Neural progenitor cell (in vitro differentiated cells): Measurements from ENCODE around the gene IHH. TPM values are rescaled to one million over a fixed set of nuclear protein-coding genes. Genes with fewer than 3 reads are reported as not detected.

Experiments
- DNase-seq: peaks from one replicate; pipeline ENCODE4 v3.0.0-alpha.2; 2016; ENCODE audit warnings: low spot score
- H2AFZ ChIP-seq: fragments of 200-600 bp; sonication (generic); replicated peaks from 2 replicates; pipeline ENCODE4 v1.6.1; 2016; ENCODE audit warnings: antibody characterized with exemption
- H3F3A ChIP-seq: fragments of 200-600 bp; sonication (generic); 2 replicates; pipeline ENCODE4 v1.6.1; 2016; ENCODE audit warnings: antibody characterized with exemption, low read depth
- H3K27ac ChIP-seq: fragments of 200-600 bp; sonication (generic); 2 replicates; pipeline ENCODE4 v1.5.1; 2016; ENCODE audit warnings: mild to moderate bottlenecking
- H3K27me3 ChIP-seq: fragments of 200-600 bp; sonication (generic); 2 replicates; pipeline ENCODE4 v1.6.1; 2016; ENCODE audit warnings: mild to moderate bottlenecking, moderate library complexity
- H3K36me3 ChIP-seq: fragments of 200-600 bp; sonication (generic); 2 replicates; pipeline ENCODE4 v1.5.1; 2016
- H3K4me1 ChIP-seq: fragments of 200-600 bp; sonication (generic); 2 replicates; pipeline ENCODE4 v1.6.1; 2016; ENCODE audit warnings: mixed run types
- H3K4me2 ChIP-seq: fragments of 200-600 bp; sonication (generic); 2 replicates; pipeline ENCODE4 v1.6.1; 2016
- H3K4me3 ChIP-seq: fragments of 200-600 bp; sonication (generic); 2 replicates; pipeline ENCODE4 v1.5.1; 2016
- H3K79me2 ChIP-seq: fragments of 200-600 bp; sonication (generic); 2 replicates; pipeline ENCODE4 v1.6.1; 2016; ENCODE audit warnings: low read depth
- H3K9ac ChIP-seq: fragments of 200-600 bp; sonication (generic); 2 replicates; pipeline ENCODE4 v1.6.1; 2016
- H3K9me3 ChIP-seq: fragments of 200-600 bp; sonication (generic); 2 replicates; pipeline ENCODE4 v1.5.1; 2016; ENCODE audit warnings: low read depth
- H4K20me1 ChIP-seq: fragments of 200-600 bp; sonication (generic); 2 replicates; pipeline ENCODE4 v1.6.1; 2016; ENCODE audit warnings: low read depth
- H3K27ac Mint-ChIP-seq: 3 replicates; pipeline ENCODE4 v1.8.0; 2021; ENCODE audit warnings: mixed read lengths
- H3K27me3 Mint-ChIP-seq: 2 replicates; pipeline ENCODE4 v1.8.0; 2022; ENCODE audit warnings: low read depth, mild to moderate bottlenecking, inconsistent platforms, moderate library complexity, mixed read lengths; ENCODE audit not compliant: insufficient read depth
- H3K36me3 Mint-ChIP-seq: 3 replicates; pipeline ENCODE4 v1.8.0; 2021; ENCODE audit warnings: mixed read lengths
- H3K4me1 Mint-ChIP-seq: 3 replicates; pipeline ENCODE4 v1.8.0; 2021; ENCODE audit warnings: mixed read lengths
- H3K4me3 Mint-ChIP-seq: 3 replicates; pipeline ENCODE4 v1.8.0; 2021; ENCODE audit warnings: mild to moderate bottlenecking, moderate library complexity, mixed read lengths
- H3K9me3 Mint-ChIP-seq: 3 replicates; pipeline ENCODE4 v1.8.0; 2020; ENCODE audit warnings: mixed read lengths
- CTCF ChIP-seq: fragments of 200-600 bp; sonication (generic); IDR thresholded peaks from 2 replicates; pipeline ENCODE4 v1.5.1; 2017; ENCODE audit warnings: antibody characterized with exemption, mild to moderate bottlenecking
- EZH2 ChIP-seq: fragments of 200-600 bp; sonication (generic); IDR thresholded peaks from 2 replicates; pipeline ENCODE4 v1.6.1; 2017; ENCODE audit warnings: antibody characterized with exemption, mild to moderate bottlenecking, moderate library complexity
- EZH2phosphoT487 ChIP-seq: fragments of 200-600 bp; sonication (generic); IDR thresholded peaks from 2 replicates; pipeline ENCODE4 v1.6.1; 2017; ENCODE audit warnings: antibody characterized with exemption
- total RNA-seq: library from RNA; depleted of rRNA; stranded (reverse); fragments of >200 nt; gene quantifications from 2 replicates; pipeline ENCODE4 v1.2.3, GENCODE V29; 2015; ENCODE audit warnings: low replicate concordance

The IHH gene
- total RNA-seq, 1 donor from 2014 or later, result not detected

GRCh38 chr2:219078951-219079350, 18.2 kb upstream of the IHH start:
- Mint-ChIP-seq H3K9me3 (no peaks in the 10 kb centered on the region), H3K36me3 (peaks cover 2% of the 10 kb centered on the region)
- H3K27me3 ChIP-seq, result no peaks in the 10 kb centered on the region

GRCh38 chr2:219078126-219078525, 17.4 kb upstream of the IHH start:
- no peak for DNase-seq
- H3K36me3 ChIP-seq, result no peaks in the 10 kb centered on the region
- Mint-ChIP-seq H3K27me3 (peaks cover under 1% of the 10 kb centered on the region), H3K4me3 (no peak overlapping the region), H3K27ac (no peak overlapping the region), H3K4me1 (no peaks in the 10 kb centered on the region), H3K36me3 (peaks cover 2% of the 10 kb centered on the region), H3K9me3 (no peaks in the 10 kb centered on the region)
- no peaks in the 10 kb centered on the region for H3K4me1 ChIP-seq
- no peak overlapping the region for H3K4me3 ChIP-seq
- H3K27me3 ChIP-seq, result no peaks in the 10 kb centered on the region
- no peak overlapping the region for H3K27ac ChIP-seq
- H3K9ac ChIP-seq, result no peak overlapping the region
- H3K4me2 ChIP-seq, result no peak overlapping the region
- no peak for TF ChIP-seq EZH2phosphoT487
- TF ChIP-seq CTCF, result peak; percentile 18
- no peaks in the 10 kb centered on the region for H3F3A ChIP-seq
- H2AFZ ChIP-seq, result no peak overlapping the region
- no peaks in the 10 kb centered on the region for H3K79me2 ChIP-seq
- no peaks in the 10 kb centered on the region for H3K9me3 ChIP-seq
- H4K20me1 ChIP-seq, result peaks cover 13% of the 10 kb centered on the region

More at GRCh38 chr2:219078951-219079350, 18.2 kb upstream of the IHH start:
- no peak overlapping the region for H3K4me2 ChIP-seq
- peaks cover 2% of the 10 kb centered on the region for H3K27me3 Mint-ChIP-seq
- no peaks in the 10 kb centered on the region for H3K4me1 ChIP-seq
- H3F3A ChIP-seq, result no peaks in the 10 kb centered on the region
- no peak overlapping the region for H3K27ac ChIP-seq
- no peaks in the 10 kb centered on the region for H3K79me2 ChIP-seq
- H4K20me1 ChIP-seq, result peaks cover 5% of the 10 kb centered on the region
- H3K9me3 ChIP-seq, result no peaks in the 10 kb centered on the region
- H3K9ac ChIP-seq, result no peak overlapping the region
- DNase-seq, result no peak
- H3K4me3 ChIP-seq, result no peak overlapping the region
- H2AFZ ChIP-seq, result no peak overlapping the region
- no peak overlapping the region for H3K27ac Mint-ChIP-seq
- H3K36me3 ChIP-seq, result no peaks in the 10 kb centered on the region
- no peaks in the 10 kb centered on the region for H3K4me1 Mint-ChIP-seq
- TF ChIP-seq EZH2, result no peak
- no peak for TF ChIP-seq CTCF
- TF ChIP-seq EZH2phosphoT487, result no peak
- H3K4me3 Mint-ChIP-seq, result no peak overlapping the region

DNA sequence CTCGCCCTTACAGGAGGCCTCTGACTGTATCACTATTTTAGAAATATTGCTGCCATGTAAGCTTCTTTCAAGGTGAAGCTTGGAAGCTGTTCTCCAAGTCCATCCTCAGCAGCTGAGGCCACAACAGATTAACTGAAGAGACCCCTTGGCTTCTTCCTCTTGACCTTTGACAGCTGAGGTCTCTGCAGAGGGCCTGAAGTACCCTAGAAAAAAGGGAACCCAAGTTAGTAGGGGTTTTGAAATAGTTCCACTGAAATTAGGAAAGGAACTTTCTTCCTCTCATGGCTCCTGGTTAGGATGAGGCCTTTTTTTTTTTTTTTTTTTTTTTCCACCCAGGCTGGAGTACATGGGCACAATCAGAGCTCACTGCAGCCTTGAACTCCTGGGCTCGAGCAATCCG, 15.5 kb upstream of the IHH start:
- H3F3A ChIP-seq, result no peaks in the 10 kb centered on the region
- H3K27me3 ChIP-seq, result no peaks in the 10 kb centered on the region
- H3K4me1 ChIP-seq, result no peaks in the 10 kb centered on the region
- no peaks in the 10 kb centered on the region for H3K9me3 ChIP-seq
- no peaks in the 10 kb centered on the region for H3K36me3 ChIP-seq
- H3K4me3 ChIP-seq, result no peak overlapping the region
- no peaks in the 10 kb centered on the region for H3K9me3 Mint-ChIP-seq
- no peak overlapping the region for H3K4me2 ChIP-seq
- TF ChIP-seq EZH2 (no peak), EZH2phosphoT487 (no peak), CTCF (no peak)
- no peak overlapping the region for H3K4me3 Mint-ChIP-seq
- H4K20me1 ChIP-seq, result peaks cover 18% of the 10 kb centered on the region
- H3K79me2 ChIP-seq, result no peaks in the 10 kb centered on the region
- no peaks in the 10 kb centered on the region for H3K4me1 Mint-ChIP-seq
- H3K27me3 Mint-ChIP-seq, result no peaks in the 10 kb centered on the region
- H3K27ac ChIP-seq, result no peak overlapping the region
- H2AFZ ChIP-seq, result no peak overlapping the region
- no peak overlapping the region for H3K9ac ChIP-seq
- DNase-seq, result no peak
- H3K36me3 Mint-ChIP-seq, result peaks cover 2% of the 10 kb centered on the region
- H3K27ac Mint-ChIP-seq, result no peak overlapping the region
